HepG2 (cell line): ENCODE measurements around the gene FAM162B. TPM values are rescaled to one million over a fixed set of nuclear protein-coding genes. Genes with fewer than 3 reads are reported as not detected.
A peak's percentile ranks its signal among the peaks of the same experiment; 100 is the strongest.

Source experiments
- ATAC-seq: fragments of 200-7000 bp; cut with Tn5 transposase; 3 replicates; pipeline ENCODE4 v1.9.1; 2020; ENCODE audit warnings: mild to moderate bottlenecking, moderate library complexity
- BruUV-seq: library from RNA; stranded (reverse); fragments of 400-500 nt; replicated peaks from 2 replicates; lab custom pipeline; 2021; lab: Mats Ljungman, UMichigan
- CTCF ChIA-PET: fragments of 300-600 bp; formaldehyde crosslinking; extraction: SDS; loops from one replicate; lab custom pipeline; 2021; ENCODE audit warnings: low total read pairs, inconsistent platforms, low intra/inter-chr PET ratio; lab: Yijun Ruan, JAX
- POLR2A ChIA-PET: fragments of 350-600 bp; sonication (Branson Sonifier 250); formaldehyde crosslinking; loops from one replicate; lab custom pipeline; 2020; ENCODE audit warnings: antibody characterized with exemption, inconsistent platforms; lab: Yijun Ruan, JAX
- DNase-seq: peaks from one replicate; pipeline ENCODE4 v3.0.0-alpha.2; 2015; ENCODE audit warnings: low spot score
- FAIRE-seq: peaks from 3 replicates; lab custom pipeline; 2011; peaks lifted over from hg19 to GRCh38; lab: Jason Lieb, UNC
- H2AFZ ChIP-seq: one replicate; pipeline ENCODE4 v1.6.1; 2011; ENCODE audit warnings: low read length, inconsistent platforms
- H3K27ac ChIP-seq: fragments of 300-600 bp; 3 replicates; pipeline ENCODE4 v1.8.0; 2011; ENCODE audit warnings: mixed run types, mild to moderate bottlenecking, mixed read lengths, low read length, inconsistent platforms; ENCODE audit not compliant: insufficient read depth; ENCODE audit errors: extremely low read length
- H3K27me3 ChIP-seq, 2 experiments: fragments of 200-600 bp in 1 of 2; 2 replicates in 1 of 2; 3 replicates in 1 of 2; pipeline versions ENCODE4 v1.6.0 to v1.8.0; 2011; ENCODE audit warnings: low read length in 2 of 2, mild to moderate bottlenecking in 2 of 2, moderate library complexity in 2 of 2, inconsistent platforms in 1 of 2; ENCODE audit not compliant: insufficient read depth in 2 of 2, control insufficient read depth in 1 of 2
- H3K36me3 ChIP-seq, 2 experiments: fragments of 200-600 bp in 1 of 2; replicated peaks in 1 of 2; 2 replicates in 1 of 2; 3 replicates in 1 of 2; pipeline versions ENCODE4 v1.5.1 to v1.8.0; 2011; ENCODE audit warnings: low read length in 2 of 2, inconsistent platforms in 1 of 2; ENCODE audit not compliant: insufficient read depth in 2 of 2, control insufficient read depth in 1 of 2
- H3K4me1 ChIP-seq: 2 replicates; pipeline ENCODE4 v1.5.1; 2012; ENCODE audit warnings: low read length, inconsistent platforms; ENCODE audit not compliant: insufficient read depth
- H3K4me2 ChIP-seq: 2 replicates; pipeline ENCODE4 v1.6.0; 2011; ENCODE audit warnings: low read depth, low read length, inconsistent platforms
- H3K4me3 ChIP-seq, 3 experiments: fragments of 200-600 bp in 1 of 3; sonication (generic), shearing (Covaris generic) in 1 of 3; replicated peaks in 1 of 3; 2 replicates each; pipeline ENCODE4 v1.5.1; 2011 to 2016; ENCODE audit warnings: low read length in 3 of 3, inconsistent platforms in 2 of 3, low read depth in 2 of 3, mild to moderate bottlenecking in 2 of 3, control low read depth in 1 of 3, mixed read lengths in 1 of 3; ENCODE audit not compliant: insufficient read depth in 1 of 3
- H3K79me2 ChIP-seq: one replicate; pipeline ENCODE4 v1.6.1; 2011; ENCODE audit warnings: low read length, inconsistent platforms; ENCODE audit not compliant: insufficient read depth
- H3K9ac ChIP-seq: 2 replicates; pipeline ENCODE4 v1.6.0; 2011; ENCODE audit warnings: mild to moderate bottlenecking, low read depth, low read length, inconsistent platforms; ENCODE audit not compliant: insufficient read depth
- H3K9me3 ChIP-seq: 2 replicates; pipeline ENCODE4 v1.5.1; 2012; ENCODE audit warnings: mild to moderate bottlenecking, low read length
- H4K20me1 ChIP-seq: 2 replicates; pipeline ENCODE4 v1.6.0; 2011; ENCODE audit warnings: inconsistent platforms, mild to moderate bottlenecking, low read length, moderate library complexity; ENCODE audit not compliant: insufficient read depth
- AKAP8 ChIP-seq: sonication (generic); formaldehyde crosslinking; IDR thresholded peaks from 2 replicates; pipeline ENCODE4 v1.5.1; 2020; ENCODE audit warnings: mild to moderate bottlenecking, missing genetic modification reagents
- ARNT2 ChIP-seq: sonication (generic); formaldehyde crosslinking; IDR thresholded peaks from 2 replicates; pipeline ENCODE4 v1.8.0; 2022; ENCODE audit warnings: mild to moderate bottlenecking, low read depth, missing genetic modification reagents, moderate library complexity
- CBX1 ChIP-seq: IDR thresholded peaks from one replicate; pipeline ENCODE4 v1.6.1; 2016; ENCODE audit warnings: antibody characterized with exemption, low read depth
- GATAD2A ChIP-seq: IDR thresholded peaks from 2 replicates; pipeline ENCODE4 v1.6.1; 2016
- HNRNPUL1 ChIP-seq: fragments of 200-400 bp; formaldehyde crosslinking; IDR thresholded peaks from 2 replicates; pipeline ENCODE4 v1.6.1; 2017; ENCODE audit warnings: low read depth, mild to moderate bottlenecking, low read length, moderate library complexity
- ISX ChIP-seq: sonication (generic); formaldehyde crosslinking; conservative IDR thresholded peaks from 2 replicates; pipeline ENCODE4 v1.5.0; 2020; ENCODE audit warnings: missing genetic modification reagents
- MAFF ChIP-seq: IDR thresholded peaks from 2 replicates; pipeline ENCODE4 v1.6.1; 2011; ENCODE audit warnings: low read depth, low read length, improper control_type of control experiment
- MAFK ChIP-seq, 2 experiments: IDR thresholded peaks in 1 of 2; conservative IDR thresholded peaks in 1 of 2; 2 replicates each; pipeline ENCODE4 v1.6.1; 2011; ENCODE audit warnings: improper control_type of control experiment in 2 of 2, low read length in 2 of 2
- NFIB ChIP-seq: sonication (generic); formaldehyde crosslinking; IDR thresholded peaks from 2 replicates; pipeline ENCODE4 v1.9.0; 2021; ENCODE audit warnings: missing genetic modification reagents, mild to moderate bottlenecking, borderline replicate concordance
- RFX3 ChIP-seq: IDR thresholded peaks from 2 replicates; pipeline ENCODE4 v1.6.1; 2016; ENCODE audit warnings: missing biosample characterization, missing genetic modification reagents
- STAT6 ChIP-seq: sonication (generic); formaldehyde crosslinking; IDR thresholded peaks from 2 replicates; pipeline ENCODE4 v1.4.0; 2020; ENCODE audit warnings: missing genetic modification reagents, mild to moderate bottlenecking, borderline replicate concordance
- ZFP37 ChIP-seq: sonication (generic); formaldehyde crosslinking; IDR thresholded peaks from 2 replicates; pipeline ENCODE4 v1.4.0; 2020; ENCODE audit warnings: missing genetic modification reagents, borderline replicate concordance
- ZNF17 ChIP-seq: sonication (generic); formaldehyde crosslinking; IDR thresholded peaks from 2 replicates; pipeline ENCODE4 v1.5.0; 2020; ENCODE audit warnings: mild to moderate bottlenecking, missing genetic modification reagents
- WGBS: methylation state at CpG from one replicate; pipeline ENCODE4 v1.1.6; 2017; ENCODE audit warnings: low lambda C conversion rate; 5-methylcytosine and 5-hydroxymethylcytosine counted together
- in situ Hi-C: cut with HindIII; loops from 2 replicates; pipeline ENCODE4 v1.10.0; 2017; ENCODE audit warnings: low pct_unique_long_range_greater_than_20kb; ENCODE audit not compliant: extremely low pct_ligation_motif_present
- intact Hi-C: fragments of 100-400 bp; cut with micrococcal nuclease; formaldehyde crosslinking; loops from one replicate; pipeline ENCODE4 v1.10.0; 2022; ENCODE audit not compliant: unreplicated experiment
- polyA plus RNA-seq, 8 experiments: library from polyadenylated mRNA; depleted of rRNA in 3 of 8; stranded (reverse) in 7 of 8; unstranded in 1 of 8; fragments of >200 nt; fragmentation: Illumina TruSeq in 4 of 8; extraction: Trizol in 4 of 8; gene quantifications; 2 replicates each; pipeline versions ENCODE4 v1.2.1 to v1.2.3, GENCODE V29; 2011 to 2016; ENCODE audit warnings: low read depth in 4 of 8, missing spikeins in 1 of 8, mixed read lengths in 1 of 8; ENCODE audit not compliant: insufficient read depth in 1 of 8
- total RNA-seq, 5 experiments: library from RNA; depleted of rRNA; stranded (reverse); fragments of >200 nt; fragmentation: Illumina TruSeq; extraction: Trizol; gene quantifications; 2 replicates each; pipeline ENCODE4 v1.2.3, GENCODE V29; 2016; ENCODE audit warnings: low read depth in 1 of 5
- TF ChIP-seq, protein P1 (sequence below): sonication (generic); formaldehyde crosslinking; IDR thresholded peaks from 2 replicates; pipeline ENCODE4 v1.4.0; 2020; ENCODE audit warnings: missing genetic modification reagents

The FAM162B gene
- total and polyA plus RNA-seq, 2 of the 13 experiments (the other 11 are each of a cell fraction or from before 2014, with no cell fraction given): not detected

GRCh38 chr6:116772450-116772849 lies 6.9 kb upstream of the FAM162B start:
- WGBS: 2% methylated on average over 1 of the region's 1 CpG
- BruUV-seq: no TSS peak
- Histone ChIP-seq H3K4me2 (no peak overlapping the region), H3K9me3 (no peaks in the 10 kb centered on the region), H3K9ac (no peak overlapping the region), H3K4me1 (no peaks in the 10 kb centered on the region), H3K27me3 (peaks cover 0 to 12% of the 10 kb centered on the region in 2 experiments; a peak in 2 of 5 replicates), H3K79me2 (no peaks in the 10 kb centered on the region), H3K27ac (no peak overlapping the region), H3K36me3 (no peaks in the 10 kb centered on the region), H3K4me3 (no peak overlapping the region), H2AFZ (no peak overlapping the region)
- in situ Hi-C loops (no loop called here), intact Hi-C loops (no loop called here)
- FAIRE-seq: no peak
- ATAC-seq: no peak
- ChIA-PET POLR2A (no interaction called here), CTCF (no interaction called here)
- DNase-seq: no peak
- TF ChIP-seq GATAD2A: no peak
- peak; percentile 74 for TF ChIP-seq MAFF
- TF ChIP-seq MAFK (conservative IDR thresholded peaks at IDR 0.05 in 1 of 2, IDR thresholded peaks at IDR 0.05 in 1 of 2; ENCODE audit: low read length in 2 of 2): peak; percentile 42 to 86
- TF ChIP-seq, all 625 proteins: peak for 2
- H4K20me1 ChIP-seq: no peaks in the 10 kb centered on the region

GRCh38 chr6:116767715-116768114 lies 2.2 kb upstream of the FAM162B start:
- H2AFZ ChIP-seq: no peak overlapping the region
- H3K79me2 ChIP-seq: no peaks in the 10 kb centered on the region
- no peak overlapping the region for H3K9ac ChIP-seq
- H3K4me2 ChIP-seq: no peak overlapping the region
- no peak overlapping the region for H3K27ac ChIP-seq
- ChIA-PET POLR2A (no interaction called here), CTCF (no interaction called here)
- 0% methylated on average over 2 of the region's 2 CpGs for WGBS
- H3K36me3 ChIP-seq: no peaks in the 10 kb centered on the region
- no peaks in the 10 kb centered on the region for H4K20me1 ChIP-seq
- no peak overlapping the region for H3K4me3 ChIP-seq
- DNase-seq: no peak
- no peak for TF ChIP-seq AKAP8
- no peak for TF ChIP-seq CBX1
- TF ChIP-seq HNRNPUL1: no peak
- TF ChIP-seq STAT6 (CRISPR knock-in tag): no peak
- TF ChIP-seq, protein P1, sequence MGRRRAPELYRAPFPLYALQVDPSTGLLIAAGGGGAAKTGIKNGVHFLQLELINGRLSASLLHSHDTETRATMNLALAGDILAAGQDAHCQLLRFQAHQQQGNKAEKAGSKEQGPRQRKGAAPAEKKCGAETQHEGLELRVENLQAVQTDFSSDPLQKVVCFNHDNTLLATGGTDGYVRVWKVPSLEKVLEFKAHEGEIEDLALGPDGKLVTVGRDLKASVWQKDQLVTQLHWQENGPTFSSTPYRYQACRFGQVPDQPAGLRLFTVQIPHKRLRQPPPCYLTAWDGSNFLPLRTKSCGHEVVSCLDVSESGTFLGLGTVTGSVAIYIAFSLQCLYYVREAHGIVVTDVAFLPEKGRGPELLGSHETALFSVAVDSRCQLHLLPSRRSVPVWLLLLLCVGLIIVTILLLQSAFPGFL (CRISPR knock-in tag): no peak
- no peak for TF ChIP-seq ISX (CRISPR knock-in tag)
- no peak for TF ChIP-seq NFIB
- no peak for TF ChIP-seq ZNF17
- TF ChIP-seq ZFP37: no peak
- TF ChIP-seq RFX3 (CRISPR knock-in tag): no peak
- no peak for TF ChIP-seq ARNT2 (CRISPR knock-in tag)
- no peak for ATAC-seq
- H3K9me3 ChIP-seq: no peaks in the 10 kb centered on the region
- no TSS peak for BruUV-seq
- in situ Hi-C loops (no loop called here), intact Hi-C loops (no loop called here)
- H3K4me1 ChIP-seq: peaks cover 15% of the 10 kb centered on the region; the same call in 1 of the 2 replicates
- no peak for FAIRE-seq
- peaks cover 0 to 48% of the 10 kb centered on the region in 2 experiments; a peak in 4 of 5 replicates for H3K27me3 ChIP-seq
